DMS79 treated with DMSO at 0.1 percent for 48 hours (cell line): ENCODE data around the gene HHLA2.
A peak's percentile ranks its signal among the peaks of the same experiment; 100 is the strongest.

Experiments used
- DNase-seq: peaks from one replicate; lab custom pipeline; 2025; lab: John Stamatoyannopoulos, UW

HHLA2 gene

DNA sequence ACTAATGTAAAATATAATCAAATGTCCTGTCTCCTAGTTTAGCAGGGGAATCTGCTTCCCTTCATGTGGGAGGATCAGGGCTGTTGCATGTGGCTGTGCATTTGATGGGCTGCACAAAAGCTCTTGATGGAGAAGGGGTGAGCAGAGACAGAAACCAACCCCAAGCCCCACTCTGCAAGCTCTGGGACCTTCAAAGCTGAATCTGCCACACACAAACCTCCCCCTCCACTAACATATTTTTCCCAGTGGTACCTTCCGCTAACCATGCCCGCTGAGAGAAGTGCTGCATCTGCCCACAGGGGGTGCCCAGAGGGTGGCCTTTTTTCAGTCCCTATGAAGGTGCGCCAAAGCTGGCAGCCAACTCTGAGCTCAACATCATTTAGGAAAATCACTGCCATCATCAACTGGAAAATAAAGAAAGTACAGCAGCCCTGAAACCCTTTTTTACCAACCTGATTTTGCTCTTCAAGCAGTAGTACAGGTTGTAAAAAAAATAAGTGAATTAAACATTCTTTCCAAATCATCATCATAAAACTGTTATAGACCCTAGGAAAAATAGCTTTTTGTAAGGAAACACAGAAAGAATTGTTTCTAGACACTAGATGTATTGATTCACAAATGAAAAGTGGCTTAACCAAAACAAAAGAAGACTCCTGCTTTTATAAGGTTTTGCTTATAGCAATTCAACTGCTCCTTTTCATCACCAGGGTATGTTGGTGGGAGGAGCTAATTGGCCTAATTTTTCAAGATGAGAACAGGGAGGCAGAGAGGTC lies 97.0 kb downstream of the HHLA2 start:
- no peak for DNase-seq

GRCh38 chr3:108394016-108394415 lies 97.7 kb downstream of the HHLA2 start:
- DNase-seq: no peak

DNA sequence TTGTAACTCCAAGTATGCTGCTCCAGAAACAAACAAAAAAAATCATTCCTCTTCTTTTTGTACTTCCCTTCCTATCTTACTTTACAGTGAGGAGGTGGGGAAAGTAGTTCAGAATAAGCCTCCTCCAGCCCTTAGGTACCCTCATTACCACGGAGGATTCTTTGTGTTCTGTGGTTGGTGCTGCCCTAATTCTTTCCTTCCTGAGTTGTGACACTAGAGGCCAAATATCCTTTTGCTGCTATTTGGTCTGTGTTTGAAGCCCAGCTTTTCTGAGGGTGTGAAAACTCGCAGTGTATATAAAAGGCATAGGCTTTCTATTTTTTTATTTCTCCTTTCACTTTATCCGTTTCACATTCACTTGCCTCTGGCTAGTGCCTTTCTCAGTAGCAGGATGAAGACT lies 98.2 kb downstream of the HHLA2 start:
- DNase-seq: no peak

- no peak for DNase-seq
Measured at GRCh38 chr3:108396336-108396735, 100.0 kb downstream of the HHLA2 start.

DNA sequence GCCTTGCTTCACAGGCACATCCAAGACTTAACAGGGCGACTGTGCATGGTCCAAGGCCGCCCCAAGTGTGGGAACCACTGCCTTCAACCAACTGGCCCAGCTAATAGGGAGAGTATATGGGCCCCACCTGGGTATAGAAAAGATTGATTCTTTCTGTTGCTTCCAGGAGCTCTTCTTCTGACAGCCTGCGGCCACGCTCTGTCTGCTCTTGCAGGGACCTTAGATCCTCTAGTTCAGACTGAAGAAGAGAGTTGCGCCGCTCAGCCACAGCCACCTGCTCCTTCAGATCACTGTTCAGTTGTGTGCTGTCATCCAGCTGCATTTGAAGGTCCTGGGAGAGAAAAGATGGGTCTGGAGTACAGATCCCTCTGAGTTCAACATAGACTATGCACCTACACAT lies 102.2 kb downstream of the HHLA2 start:
- no peak for DNase-seq

DNA sequence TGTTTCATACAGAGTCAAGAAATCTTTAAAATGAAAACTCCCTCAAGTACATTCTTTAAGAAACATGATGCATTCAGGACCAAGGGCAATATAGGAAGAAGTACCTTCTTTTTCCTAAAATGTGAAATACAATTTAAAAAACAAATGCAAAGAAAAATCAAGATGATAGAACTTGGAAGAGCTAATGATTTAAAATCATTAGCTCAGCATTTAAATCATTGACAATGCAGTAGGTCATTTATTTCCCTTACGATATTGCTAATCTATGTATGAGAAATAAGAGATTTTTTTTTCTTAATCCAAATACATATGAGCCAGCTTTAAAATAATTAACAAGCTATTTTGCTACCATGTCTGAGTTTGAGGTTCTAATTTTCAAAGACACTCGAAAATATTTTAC lies 105.5 kb downstream of the HHLA2 start:
- no peak for DNase-seq

DNA sequence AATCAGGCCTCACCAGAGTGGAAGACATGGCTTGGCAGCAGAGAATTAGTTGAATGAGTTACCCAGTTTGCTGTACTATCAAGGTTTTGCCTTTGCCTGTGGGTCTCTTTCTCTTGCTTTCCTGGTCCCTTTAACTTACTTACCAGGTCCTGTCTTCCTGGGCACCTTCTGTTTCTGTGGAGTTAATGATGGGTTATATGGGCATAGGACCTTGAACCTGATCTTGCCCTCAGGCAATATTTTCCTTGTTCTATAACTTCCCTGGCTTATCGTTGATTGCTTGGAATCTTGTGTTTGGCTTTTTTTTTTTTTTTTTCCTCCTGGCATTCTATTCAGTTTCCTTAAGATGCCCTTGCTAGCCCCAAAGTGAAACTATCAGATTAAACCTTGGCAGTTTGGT lies 106.8 kb downstream of the HHLA2 start:
- no peak for DNase-seq

DNA sequence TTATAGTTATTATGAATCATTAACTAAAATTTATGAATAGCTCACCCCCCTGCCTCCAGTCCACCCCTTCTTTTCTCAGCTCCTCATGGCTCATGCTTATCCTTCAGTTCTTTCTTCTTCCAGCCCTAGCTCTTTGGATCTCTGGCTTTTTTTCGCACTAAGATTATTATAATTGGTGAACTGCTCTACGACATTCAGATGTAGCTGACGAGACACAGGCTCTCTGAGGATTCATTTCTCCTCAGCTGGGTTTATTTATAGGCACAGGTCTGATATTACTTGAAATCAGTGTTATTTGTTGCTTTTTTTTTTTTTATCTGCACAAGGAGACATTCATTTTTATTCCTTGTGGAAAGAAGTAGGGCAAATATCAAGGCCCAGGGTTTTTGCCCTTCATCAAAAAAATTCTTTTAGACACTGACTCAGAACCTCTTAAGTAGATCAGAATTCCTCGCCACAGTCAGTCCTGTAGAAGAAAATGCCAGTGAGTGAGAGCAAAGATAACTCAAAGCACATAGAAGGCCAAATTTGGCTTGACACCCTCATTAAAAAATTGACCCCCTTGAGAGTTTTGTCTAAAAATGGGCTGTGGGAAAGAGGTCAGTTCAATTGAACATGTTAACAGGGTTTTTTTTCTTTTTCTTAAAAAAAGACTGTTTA lies 107.5 kb downstream of the HHLA2 start:
- DNase-seq: no peak

GRCh38 chr3:108404368-108404767 lies 108.0 kb downstream of the HHLA2 start:
- no peak for DNase-seq

GRCh38 chr3:108406063-108406660 lies 109.8 kb downstream of the HHLA2 start:
- no peak for DNase-seq

DNA sequence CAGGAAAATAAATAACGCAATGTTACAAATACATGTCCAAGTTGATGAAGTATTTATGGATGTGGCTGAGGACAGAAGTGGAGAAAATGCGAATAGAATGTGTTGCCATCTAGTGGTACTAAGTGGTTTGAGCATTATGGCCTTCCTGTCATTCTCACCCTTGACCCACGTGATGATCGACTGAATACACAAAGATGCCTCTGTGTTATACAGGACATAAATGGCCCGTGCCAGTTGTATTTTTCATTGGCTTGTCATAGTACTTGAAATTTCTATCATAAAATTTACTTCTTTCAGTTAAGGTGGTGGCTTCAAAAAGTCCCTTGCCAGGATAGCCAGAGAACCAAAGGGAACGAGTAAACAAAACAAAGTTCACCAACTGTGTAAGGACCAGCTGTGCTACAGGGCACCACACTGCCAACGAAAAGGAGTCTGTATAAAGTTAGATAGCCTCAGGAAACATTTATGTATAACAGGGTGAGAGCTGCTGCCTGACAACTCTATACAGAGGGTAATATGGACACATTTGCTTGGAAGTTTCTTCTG lies 110.4 kb downstream of the HHLA2 start:
- peak; percentile 53 for DNase-seq

DNA sequence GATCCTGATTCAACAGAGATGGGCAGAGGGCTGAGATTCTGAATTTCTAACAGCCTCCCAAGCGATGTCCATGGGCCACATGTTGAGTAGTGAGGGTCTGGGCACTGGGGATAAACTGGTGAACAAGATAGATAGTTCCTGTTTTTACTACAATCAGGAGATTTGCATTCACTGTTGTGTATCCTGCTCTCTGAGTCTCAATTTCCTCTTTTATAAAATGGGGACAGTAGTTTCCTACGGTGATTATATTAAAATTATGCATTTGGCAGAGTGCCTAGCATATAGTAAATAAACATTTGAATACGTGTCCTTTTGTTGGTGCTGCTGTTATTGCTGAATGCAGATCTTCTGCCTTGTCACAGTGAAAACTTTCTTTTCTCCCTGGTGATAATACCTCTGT lies 111.5 kb downstream of the HHLA2 start:
- DNase-seq: no peak

DNA sequence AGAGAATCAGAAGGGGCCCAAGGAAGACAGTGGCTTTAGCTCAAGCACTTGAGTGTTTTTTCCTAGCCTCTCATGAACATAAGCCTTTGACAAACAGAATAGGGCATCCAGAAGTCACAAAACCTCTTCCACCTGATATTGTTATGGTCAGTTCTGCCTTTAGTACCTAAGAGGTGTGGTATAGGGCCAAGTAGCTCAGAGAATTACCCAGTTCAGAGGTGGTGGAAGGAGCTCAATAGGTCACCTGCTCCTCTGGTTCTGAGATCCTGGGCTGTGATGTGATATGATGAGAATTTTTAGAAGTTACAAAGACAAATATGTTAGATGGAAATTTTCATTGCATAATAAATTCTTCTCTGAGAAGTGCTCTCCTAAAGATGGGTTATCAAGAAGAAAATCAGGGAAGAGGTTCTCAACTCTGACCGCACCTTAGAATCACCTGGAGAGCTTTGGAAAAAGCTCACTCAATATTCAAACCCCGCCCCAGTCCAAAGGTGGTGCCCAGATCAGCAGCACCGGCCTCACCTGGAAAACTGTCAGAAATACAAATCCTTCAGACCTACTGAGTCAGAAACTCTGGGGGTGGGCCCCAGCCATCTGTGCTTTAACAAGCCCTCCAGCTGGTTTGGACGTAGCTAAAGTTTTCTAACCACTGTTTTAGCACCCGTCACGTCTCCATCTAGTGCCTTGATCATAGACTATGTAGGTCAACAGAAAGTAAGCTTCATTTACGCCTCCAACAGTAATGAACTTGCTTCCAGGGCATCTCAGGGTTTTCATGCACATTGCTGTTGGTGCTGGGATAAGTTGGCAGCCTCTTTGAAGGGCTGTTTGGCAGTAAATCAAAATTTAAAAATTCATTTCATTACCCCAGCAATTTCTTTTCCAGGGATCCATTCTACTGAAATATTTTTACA lies 112.8 kb downstream of the HHLA2 start:
- DNase-seq: no peak

DNA sequence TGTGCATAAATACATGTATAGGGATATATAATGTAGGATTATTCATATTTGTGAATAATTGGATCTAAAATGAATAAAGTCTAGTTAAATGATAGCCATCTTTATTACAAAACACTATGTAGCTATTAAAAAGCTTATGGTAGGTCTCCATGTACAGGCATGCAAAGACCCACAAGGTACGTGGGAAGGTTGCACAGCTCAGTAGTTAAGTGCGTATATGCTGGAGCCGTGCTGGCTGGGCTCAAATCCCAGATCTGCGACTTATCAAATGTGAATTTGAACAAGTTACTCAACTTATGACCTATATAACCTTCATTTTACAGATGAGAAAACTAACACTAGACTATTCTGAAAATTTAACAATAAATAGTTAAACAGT lies 113.4 kb downstream of the HHLA2 start:
- no peak for DNase-seq

GRCh38 chr3:108410531-108410984 lies 114.2 kb downstream of the HHLA2 start:
- peak; percentile 18 for DNase-seq

- DNase-seq: no peak
Measured at GRCh38 chr3:108412121-108412750, 115.9 kb downstream of the HHLA2 start.

GRCh38 chr3:108414007-108414406 lies 117.7 kb downstream of the HHLA2 start:
- DNase-seq: no peak

- DNase-seq: no peak
Measured at GRCh38 chr3:108415661-108416060, 119.3 kb downstream of the HHLA2 start.

DNA sequence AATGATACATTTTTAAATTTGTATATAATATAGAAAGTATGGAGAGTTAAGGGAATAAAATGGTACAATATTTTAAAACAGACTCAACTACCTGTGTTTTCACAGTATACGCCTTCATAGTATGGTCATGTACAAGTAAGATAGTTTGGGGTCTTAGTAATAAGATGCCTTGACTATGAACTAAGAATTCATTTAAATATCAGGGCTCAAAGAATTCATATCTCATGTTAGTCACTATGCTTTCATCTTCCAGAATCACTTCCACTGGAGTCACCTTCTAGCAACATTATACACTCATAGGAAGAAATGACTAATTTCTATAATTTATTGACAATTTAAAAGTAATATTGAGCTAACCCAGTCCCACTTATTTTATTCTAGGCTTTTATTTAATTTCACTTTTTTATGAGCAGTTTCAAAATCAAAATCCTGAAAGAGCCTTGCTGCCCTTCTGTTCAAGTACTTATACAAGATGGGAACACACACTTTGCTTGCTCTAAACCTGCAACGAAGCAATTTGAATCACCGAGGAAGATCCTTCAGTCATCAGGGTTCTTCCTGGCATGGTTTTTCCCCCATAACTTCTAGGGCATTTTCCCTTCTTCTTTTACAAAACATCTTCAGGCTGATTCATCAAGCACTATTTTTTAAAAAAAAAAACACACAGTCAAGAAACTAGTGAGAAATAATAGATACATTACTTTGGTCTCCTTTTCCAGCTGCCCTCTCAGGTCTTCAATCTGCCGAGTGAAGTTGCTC lies 119.9 kb downstream of the HHLA2 start:
- DNase-seq: no peak

- no peak for DNase-seq
Measured at GRCh38 chr3:108420926-108421325, 124.6 kb downstream of the HHLA2 start.
